Stimulated activated CD8-positive, alpha-beta memory T cell treated with anti-CD3 and anti-CD28 coated beads, Interleukin-7, amount 100 ng/mL, for 48 hours (primary cell): ENCODE results near the gene SLC13A1.
"Not testable (repeated sequence)": the region's sequence is repeated elsewhere in the genome, so short reads cannot be mapped to it uniquely, and the experiment has no call there.

Source experiments
- DNase-seq, 2 donors: peaks; one replicate each; pipeline ENCODE4 v3.0.0-alpha.2; 2020; ENCODE audit warnings: low read depth in 1 of 2; ENCODE audit errors: extremely low read depth in 1 of 2

Gene SLC13A1

DNA sequence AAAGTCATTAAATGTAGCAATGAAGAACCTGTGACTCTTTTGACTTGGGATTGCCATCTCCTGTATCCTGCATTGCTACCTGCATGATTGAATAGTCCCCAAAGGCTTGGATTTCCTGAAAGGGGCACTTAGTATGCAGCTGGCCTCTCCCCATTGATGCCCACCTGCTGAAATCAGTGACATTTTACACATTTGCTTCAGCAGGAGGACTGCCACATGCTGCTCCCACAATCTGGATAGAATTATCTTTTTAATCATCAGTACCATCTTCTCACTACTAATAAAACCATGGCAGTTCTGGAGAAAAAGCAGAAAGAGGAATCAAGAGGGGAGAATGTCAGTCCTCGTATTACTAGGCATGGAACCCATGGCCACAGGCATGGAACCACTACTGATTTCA, 67.8 kb downstream of the SLC13A1 start:
- no peak for DNase-seq

DNA sequence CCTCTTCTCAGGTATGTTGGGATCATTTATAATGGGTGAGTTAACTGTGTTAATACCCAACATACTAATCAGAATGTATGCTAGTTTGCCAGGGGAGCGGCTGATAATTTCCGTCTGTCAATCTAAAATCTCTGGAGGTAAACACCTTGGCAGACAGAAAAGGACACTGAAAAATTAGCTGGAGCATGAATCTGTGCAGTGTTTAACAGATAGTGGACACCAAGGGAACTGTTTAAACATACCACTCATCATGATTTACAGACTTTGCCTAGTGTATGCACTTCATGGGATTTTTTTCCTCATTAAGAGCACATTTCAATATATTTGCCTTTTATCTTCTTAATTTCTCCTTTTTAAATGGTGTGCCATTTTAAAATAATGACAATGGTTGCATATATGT, 68.2 kb downstream of the SLC13A1 start:
- DNase-seq, result no peak

DNA sequence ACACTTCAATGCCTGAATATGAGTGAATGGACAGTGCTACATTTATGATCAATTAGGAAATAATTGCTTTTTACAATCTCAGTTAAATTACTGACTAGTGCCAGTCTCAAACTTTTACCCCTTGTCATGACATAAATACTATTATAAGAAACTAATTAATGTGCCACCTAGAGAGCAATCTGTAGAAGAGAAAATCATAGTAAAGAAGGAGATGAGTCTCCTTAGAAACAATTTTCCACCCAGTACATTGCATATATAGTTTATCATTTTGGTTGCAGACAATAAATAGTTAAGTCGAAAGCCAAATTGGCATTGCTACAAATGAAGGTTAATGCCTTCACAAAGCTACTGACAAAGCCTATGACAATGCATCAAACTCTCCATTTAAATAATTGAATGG, 68.6 kb downstream of the SLC13A1 start:
- no peak for DNase-seq

DNA sequence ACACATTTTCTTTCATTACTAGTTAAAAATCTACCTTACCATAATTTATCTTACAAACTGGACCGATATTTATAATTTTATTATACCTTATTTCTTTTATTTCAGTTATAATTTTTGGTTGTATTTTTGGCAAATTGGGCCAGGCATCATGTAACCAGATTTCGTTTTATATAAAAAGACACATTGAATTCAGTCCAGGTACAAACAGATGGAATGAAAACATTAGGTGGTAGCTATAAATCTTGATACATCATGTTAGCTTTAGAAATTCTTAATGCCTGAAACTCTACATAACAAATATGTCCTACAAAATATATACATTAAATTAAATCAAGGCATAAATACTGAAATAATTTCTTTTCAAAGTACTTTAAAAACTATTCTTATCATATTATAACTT, 73.1 kb downstream of the SLC13A1 start:
- DNase-seq, result no peak

DNA sequence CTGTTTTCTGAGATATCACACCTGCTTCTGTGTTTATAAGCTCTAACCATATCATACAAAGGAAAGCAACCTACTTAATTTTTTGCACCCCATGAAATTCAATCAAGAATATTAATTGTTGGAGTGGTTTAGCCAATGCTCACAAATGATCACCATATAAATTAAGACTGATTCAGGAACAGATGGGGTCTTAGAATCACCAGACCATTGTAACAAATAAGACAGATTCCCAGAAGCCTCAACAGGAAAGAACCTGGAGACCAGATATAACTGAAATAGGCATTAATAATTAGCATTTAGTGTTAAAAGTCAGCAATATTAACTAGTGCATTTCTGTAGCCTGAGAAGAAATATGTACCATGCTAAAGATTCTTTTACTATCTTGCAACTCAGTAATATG, 73.6 kb downstream of the SLC13A1 start:
- DNase-seq, result no peak

DNA sequence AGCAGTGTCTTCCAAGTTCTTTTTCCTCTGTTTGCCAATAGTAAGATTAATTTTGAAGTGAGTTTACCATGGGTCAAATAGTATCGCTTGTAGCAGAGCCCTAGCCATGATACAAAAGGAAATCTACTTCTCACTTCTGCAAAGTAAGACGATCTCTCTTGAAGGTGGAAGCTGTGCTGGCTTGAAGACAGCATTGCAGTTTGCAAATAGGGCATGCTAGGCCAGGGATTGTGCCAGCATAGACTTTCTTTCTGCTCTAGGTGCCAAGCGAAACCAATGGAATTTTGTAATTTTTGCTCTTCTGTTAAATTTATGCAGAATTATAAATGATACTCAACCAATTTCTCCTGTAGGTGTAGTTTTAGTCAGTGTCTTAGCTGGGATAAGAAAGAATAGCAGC, 74.5 kb downstream of the SLC13A1 start:
- DNase-seq, result no peak

DNA sequence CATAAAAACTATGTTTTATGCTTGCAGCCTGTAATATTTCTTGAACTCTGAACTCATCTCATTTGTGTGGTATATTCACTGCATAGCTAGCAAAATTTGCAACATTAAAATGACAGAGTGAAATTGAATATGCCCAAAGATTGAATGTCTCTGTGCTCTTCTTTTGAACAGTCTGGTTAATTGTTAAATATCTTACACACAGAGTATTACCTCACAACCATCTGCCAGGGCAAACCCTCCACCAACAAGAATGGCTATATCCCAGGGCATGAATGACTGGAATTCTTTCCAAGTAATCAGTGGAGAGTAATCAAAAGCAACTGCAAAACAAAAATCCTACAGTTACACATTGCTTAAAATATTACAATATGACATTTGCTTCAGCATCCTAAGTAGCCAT, 76.9 kb downstream of the SLC13A1 start:
- no peak for DNase-seq

DNA sequence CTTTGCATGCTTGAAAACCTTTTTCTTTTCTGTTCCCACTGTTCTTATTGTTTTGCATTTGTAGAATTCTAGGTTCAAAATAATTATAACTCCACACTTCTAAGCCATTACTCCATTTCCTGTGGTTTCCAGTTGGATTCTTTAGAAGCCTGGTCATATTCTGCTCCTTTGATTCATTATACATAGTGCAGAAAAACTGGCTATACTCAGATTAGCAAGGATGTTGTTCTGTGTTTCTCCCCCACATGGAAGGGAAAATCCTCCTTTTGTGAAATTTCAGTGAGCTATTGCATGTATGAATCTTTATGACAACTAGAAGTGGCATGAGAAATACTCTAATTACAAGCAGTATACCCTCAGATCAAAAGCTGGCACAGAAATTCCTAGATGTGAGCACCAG, 79.5 kb downstream of the SLC13A1 start:
- DNase-seq, result no peak

DNA sequence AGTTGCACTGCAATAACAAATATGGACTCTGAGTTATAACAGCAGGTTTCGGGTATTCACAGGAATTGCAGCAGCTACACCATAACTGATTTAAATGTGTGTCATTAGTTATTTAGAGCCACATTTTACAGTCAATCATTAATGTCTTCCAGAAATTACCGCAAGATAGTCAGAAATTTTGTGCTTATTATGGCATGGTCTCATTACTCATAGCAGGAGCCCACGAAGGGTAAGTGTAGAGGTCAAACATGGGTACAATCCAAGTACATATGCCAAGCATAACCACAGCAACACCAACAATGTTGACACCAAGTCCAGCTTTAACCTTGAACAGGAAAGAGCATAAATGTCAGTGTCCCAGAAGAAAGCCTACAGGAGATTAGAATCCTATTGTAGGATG, 84.4 kb downstream of the SLC13A1 start:
- DNase-seq, result no peak

DNA sequence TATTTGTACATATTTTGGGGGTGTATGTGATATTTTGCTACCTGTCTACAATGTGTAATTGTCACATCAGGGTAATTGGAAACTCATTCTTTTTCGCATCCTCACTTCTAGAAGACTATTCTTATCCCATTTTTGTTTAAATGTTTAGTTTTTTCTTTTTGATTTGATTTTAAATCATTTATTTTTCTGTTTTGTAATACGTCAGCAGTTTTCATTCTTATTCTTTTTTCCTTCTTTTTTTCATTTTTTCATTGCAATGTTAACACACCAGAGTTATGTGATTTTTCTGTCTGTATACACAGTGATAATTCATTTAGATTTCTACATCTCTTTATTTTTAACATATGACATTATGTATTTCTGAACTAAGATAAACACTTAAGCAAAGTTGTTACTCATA, 85.5 kb downstream of the SLC13A1 start:
- DNase-seq, result no peak

DNA sequence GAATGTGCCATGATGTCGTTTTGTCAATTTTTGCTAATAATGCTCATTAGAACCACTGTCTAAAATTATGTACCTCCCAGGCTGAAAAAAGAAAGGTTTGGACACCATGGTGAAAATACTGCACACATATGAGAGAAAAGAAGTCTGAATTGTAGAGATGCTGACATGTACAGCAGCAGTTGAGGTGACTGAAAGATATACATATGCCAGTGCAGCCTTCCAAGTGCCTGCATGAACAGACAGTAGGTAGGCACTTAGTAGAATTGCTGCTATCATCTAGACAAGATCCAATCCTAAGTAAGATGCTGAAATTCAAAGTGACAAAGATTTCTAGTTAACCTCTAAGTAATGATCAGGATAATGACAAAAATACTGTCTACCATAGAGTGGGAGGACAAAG, 86.9 kb downstream of the SLC13A1 start:
- DNase-seq, result no peak

DNA sequence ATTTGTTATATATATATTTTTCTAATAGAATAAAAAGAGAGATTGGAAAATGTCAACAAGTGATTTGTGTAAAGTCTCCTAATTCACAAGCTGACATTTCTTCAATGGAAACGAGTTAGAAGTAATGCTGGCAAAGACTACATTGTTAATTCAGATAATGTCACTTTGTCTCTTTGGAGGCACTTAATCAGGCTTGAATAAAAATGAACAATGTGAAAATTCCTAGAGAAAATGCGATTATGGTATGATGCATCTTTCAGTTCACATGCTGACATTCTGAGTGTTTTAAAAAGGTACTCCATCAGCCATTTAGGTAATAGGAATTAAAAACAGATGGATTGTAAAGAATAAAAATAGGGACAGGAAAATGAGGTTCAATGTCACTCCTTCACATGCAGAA, 100.1 kb downstream of the SLC13A1 start:
- DNase-seq, result no peak

DNA sequence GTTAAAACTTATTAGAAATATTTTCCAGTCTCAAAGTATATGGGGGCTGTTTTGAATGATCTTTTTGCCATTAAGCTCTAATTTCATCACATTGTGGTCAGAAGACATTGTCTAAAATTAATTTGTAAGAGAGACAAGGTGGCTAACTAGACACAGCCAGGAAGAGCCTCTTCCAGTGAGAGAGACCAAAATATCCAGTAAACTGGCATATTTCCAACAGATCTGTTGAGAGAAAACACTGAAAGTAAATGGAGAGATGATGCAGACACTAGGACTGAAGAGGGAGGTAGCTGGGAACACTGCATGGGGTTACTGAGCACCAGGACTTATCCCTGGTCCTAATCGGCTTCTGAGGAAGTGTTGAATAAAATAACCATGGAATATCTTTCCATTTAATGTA, 102.8 kb downstream of the SLC13A1 start:
- no peak for DNase-seq

DNA sequence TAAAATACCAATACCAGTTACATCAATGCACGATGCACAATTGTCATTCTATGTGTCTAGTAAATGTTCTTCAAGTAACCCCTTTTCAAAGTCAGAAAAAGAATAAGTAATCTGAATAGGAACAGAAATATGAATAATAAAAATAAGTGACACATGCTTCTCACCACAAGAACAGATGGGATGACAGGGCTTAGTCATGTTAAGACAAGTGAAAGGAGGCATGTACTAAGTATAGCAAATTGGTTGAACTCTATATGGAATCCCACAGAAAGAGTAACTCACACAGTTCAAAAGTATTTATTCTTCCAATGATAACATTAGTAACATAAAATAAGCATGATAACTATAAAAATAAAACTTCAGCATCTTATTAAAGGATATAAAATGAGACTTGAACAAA, 103.3 kb downstream of the SLC13A1 start:
- no peak for DNase-seq

DNA sequence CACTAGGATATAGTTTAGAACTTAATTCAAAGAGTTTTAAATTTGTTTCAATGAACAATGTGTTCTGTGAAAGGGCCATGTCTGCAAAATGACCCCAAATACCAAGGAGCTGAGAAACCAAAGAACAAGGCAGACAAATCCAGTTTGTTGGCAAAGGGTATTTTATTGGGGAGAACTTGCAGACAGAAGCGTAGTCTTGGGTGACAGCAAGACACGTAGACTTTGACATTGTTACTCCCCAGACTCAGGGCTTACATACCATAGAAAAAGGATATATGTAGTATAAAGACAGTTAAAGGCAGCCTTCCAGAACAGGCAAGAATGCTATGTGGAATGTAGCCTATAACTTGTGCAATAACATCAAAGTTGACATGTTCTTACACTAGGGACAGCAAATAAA, 109.3 kb downstream of the SLC13A1 start:
- no peak for DNase-seq

DNA sequence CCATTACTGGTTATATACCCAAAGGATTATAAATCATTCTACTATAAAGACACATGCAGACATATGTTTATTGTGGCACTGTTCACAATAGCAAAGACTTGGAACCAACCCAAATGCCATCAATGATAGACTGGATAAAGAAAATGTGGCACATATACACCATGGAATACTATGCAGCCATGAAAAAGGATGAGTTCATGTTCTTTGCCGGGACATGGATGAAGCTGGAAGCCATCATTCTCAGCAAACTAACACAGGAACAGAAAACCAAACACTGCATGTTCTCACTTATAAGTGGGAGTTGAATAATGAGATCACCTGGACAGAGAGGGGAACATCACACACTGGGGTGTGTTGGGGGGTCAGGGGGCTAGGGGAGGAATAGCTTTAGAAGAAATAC, 112.9 kb downstream of the SLC13A1 start:
- DNase-seq, result not testable (repeated sequence)

DNA sequence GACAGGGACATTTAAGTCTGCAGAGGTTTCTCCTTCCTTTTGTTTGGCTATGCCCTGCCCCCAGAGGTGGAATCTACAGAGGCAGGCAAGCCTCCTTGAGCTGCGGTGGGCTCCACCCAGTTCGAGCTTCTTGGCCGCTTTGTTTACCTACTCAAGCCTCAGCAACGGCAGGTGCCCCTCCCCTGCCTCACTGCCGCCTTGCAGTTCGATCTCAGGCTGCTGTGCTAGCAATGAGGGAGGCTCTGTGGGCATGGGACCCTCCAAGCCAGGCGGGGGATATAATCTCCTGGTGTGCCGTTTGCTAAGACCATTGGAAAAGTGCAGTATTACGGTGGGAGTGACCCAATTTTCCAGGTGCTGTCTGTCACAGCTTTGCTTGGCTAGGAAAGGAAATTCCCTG, 114.9 kb downstream of the SLC13A1 start:
- not testable (repeated sequence) for DNase-seq

DNA sequence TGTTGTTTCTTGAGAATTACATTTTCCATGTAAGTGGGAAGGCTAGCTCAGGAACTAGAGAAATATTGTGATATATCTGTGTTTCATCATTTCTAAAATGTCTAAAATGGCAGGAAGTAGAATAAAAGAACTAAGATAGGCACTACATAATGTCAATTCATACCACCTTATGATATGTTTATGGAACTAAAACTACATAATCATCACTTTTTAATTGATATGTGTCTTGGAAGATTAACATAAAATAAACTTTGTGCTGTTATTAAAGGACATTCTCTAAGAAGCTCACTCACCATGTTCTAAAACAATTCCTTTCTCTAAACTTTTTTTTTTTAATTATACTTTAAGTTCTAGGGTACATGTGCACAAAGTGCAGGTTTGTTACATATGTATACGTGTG, 120.7 kb downstream of the SLC13A1 start:
- no peak for DNase-seq

DNA sequence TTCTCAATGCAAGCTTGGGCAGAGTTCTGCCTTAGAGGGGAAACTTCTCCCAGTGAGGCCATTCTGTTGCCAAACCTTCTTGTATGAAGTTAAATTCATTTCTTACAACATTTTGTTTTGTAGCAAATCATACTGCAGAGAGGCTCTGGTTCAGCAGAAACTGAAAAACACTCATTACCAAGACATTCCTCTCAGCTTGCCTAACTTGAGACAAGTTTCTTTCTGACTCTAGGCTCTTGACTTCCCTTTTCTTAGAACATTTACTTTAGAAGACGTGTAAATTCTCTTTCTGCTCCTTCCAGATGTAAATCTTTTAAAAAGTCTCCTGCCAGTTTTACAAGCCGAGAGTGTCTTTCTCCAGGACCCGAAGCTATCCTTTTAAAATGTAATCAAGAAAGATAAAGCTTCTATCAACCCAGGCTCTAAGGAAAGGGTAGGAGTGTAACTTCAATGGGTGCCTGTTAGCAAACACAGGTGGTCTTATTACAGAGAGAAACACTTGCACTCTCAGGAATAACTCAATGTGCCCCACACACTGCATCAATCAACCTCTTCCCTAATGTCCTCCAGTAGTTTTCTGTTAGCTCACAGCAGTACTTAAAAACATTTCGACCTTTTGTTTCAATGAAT, 123.8 kb downstream of the SLC13A1 start:
- no peak for DNase-seq

DNA sequence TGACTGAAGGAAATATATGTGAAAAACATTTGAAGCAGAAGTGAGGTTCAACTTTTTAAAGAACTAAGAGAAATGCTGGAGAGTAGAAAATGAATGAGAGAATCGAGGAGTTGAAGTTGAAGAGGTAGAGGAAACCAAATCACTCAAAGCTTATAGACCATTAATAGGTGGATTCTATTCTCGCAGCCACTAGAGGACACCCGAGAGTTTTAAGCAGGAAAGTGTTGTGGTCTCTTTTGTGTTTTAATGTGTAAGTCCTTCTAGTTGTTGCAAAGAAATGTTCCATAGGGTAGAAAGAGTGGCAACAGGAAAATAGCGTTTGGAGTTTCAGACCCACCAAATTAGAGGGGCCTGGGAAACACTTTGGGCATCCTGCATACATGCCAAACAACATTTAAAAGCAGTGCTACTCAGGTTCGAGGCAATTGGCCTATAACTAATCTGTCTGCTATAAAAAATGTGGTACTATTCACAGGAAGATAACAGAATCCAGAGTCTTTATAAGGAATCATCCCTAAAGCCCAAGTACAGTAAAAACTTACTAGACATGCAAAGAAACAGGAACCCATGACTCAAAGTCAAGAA, 129.0 kb downstream of the SLC13A1 start:
- DNase-seq, result no peak

DNA sequence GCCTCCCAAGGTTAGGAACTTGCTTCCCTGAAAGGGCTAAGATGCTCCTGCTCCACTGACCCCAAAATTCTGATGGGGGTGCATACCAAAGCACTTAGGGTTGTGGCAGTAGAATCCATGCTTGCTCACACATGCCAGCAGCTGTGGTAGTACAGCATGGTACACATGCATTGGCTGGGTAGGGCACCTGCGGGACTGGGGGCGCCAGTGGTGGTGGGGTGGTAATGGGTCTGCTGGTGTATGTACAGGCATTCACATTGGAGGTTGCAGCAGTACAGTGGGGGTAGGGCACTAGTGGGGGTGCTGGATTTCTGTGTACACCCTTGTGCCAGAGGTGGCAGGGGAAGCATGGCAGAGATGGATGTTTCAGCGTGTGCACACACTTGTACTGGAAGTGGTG, 132.0 kb downstream of the SLC13A1 start:
- DNase-seq, result no peak
